ENCODE measurements around the gene RUBCN. TPM values are rescaled to one million over a fixed set of nuclear protein-coding genes. Genes with fewer than 3 reads are reported as not detected.

RUBCN gene
- total RNA-seq, 2 donors from 2014 or later = 32.3 to 32.7 TPM

- H3K27ac ChIP-seq = peak overlapping the region; percentile 94 to 97
- TF ChIP-seq, protein P1, sequence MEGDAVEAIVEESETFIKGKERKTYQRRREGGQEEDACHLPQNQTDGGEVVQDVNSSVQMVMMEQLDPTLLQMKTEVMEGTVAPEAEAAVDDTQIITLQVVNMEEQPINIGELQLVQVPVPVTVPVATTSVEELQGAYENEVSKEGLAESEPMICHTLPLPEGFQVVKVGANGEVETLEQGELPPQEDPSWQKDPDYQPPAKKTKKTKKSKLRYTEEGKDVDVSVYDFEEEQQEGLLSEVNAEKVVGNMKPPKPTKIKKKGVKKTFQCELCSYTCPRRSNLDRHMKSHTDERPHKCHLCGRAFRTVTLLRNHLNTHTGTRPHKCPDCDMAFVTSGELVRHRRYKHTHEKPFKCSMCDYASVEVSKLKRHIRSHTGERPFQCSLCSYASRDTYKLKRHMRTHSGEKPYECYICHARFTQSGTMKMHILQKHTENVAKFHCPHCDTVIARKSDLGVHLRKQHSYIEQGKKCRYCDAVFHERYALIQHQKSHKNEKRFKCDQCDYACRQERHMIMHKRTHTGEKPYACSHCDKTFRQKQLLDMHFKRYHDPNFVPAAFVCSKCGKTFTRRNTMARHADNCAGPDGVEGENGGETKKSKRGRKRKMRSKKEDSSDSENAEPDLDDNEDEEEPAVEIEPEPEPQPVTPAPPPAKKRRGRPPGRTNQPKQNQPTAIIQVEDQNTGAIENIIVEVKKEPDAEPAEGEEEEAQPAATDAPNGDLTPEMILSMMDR (IDR thresholded peaks at IDR 0.05) = no peak
- H3K27me3 ChIP-seq = no peaks in the 10 kb centered on the region
- peaks cover 0 to 57% of the 10 kb centered on the region in 2 donors for H3K4me1 ChIP-seq
- DNase-seq (ENCODE audit: low spot score) = peak; percentile 68
- H3K36me3 ChIP-seq = no peaks in the 10 kb centered on the region
- H3K9me3 ChIP-seq = no peaks in the 10 kb centered on the region
- peak overlapping the region; percentile 63 to 93 for H3K4me3 ChIP-seq
Observed at GRCh38 chr3:197750396-197750831, 13.7 kb upstream of the RUBCN start.

DNA sequence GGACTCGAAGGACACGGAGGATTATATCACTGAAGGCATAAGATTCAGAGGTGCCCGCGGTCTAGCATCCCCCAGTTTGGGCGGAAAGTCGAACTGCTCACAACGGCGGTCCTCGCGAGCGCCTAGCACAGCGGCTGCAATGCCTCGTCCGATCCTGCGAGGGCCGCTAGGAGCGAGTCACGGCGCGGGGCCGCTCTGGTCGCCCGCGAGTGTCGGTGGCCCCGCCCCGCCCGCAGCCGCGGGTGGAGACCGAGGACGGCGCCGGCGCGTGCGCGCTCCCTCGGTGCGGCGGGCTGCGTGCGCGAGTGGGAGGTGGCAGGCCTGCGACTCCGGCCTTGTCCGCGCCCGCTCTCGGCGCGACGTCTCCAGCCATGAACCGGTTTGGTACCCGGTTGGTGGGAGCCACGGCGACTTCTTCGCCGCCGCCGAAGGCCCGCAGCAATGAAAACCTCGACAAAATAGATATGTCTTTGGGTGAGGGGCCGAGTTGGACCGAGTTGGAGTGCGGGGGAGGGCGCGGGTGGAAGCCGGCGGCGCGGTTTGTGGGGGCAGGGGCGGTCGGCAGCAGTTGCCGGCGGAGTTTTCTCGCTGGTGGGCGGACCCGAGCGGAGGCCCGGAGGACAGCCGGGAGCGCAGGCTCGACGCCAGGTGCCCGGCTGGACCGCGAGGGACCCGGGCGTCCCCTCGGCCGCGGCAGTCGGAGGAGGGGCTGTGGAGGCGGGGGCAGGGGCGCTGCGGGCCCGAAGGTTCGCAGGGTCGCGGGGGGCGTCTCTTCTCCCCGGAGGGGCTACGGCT lies 13.1 kb upstream of the RUBCN start, which contains the start of gene FYTTD1:
Gene FYTTD1 (plus strand): TSS at position 283 of the 795 bp plus-strand sequence. CDS start 89 bp downstream, at position 372.
- H3K9me3 ChIP-seq = no peaks in the 10 kb centered on the region
- TF ChIP-seq, protein P1 (IDR thresholded peaks at IDR 0.05) = peak; percentile 11 to 62
- H3K36me3 ChIP-seq = no peaks in the 10 kb centered on the region
- H3K4me3 ChIP-seq = peak within 1 kb of the TSS; percentile 63 to 93
- peak within 1 kb of the TSS; percentile 94 to 97 for H3K27ac ChIP-seq
- H3K27me3 ChIP-seq = no peaks in the 10 kb centered on the region
- peaks cover 0 to 51% of the 10 kb centered on the region in 2 donors for H3K4me1 ChIP-seq
- peak; percentile 88 for DNase-seq (ENCODE audit: low spot score)

DNA sequence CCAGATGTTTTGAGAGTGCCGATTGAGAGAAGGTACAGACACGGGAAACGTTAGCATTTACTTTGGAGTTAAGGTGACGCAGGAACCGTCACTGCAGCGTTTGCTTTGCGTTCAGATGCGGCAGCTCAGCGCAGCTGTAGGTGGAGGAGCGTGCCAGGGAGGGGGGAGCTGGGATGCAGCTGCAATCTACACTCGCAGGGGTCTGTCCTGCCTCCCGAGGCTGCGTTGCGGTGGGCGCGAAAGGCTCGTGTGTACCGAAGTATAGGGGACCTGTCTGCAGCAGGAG lies 12.6 kb upstream of the RUBCN start:
- TF ChIP-seq, protein P1 (IDR thresholded peaks at IDR 0.05) = no peak
- peak; percentile 60 for DNase-seq (ENCODE audit: low spot score)
- no peaks in the 10 kb centered on the region for H3K36me3 ChIP-seq
- peak overlapping the region; percentile 63 to 93 for H3K4me3 ChIP-seq
- H3K27me3 ChIP-seq = no peaks in the 10 kb centered on the region
- no peaks in the 10 kb centered on the region for H3K9me3 ChIP-seq
- peak overlapping the region; percentile 94 to 97 for H3K27ac ChIP-seq
- H3K4me1 ChIP-seq = peaks cover 0 to 49% of the 10 kb centered on the region in 2 donors

DNA sequence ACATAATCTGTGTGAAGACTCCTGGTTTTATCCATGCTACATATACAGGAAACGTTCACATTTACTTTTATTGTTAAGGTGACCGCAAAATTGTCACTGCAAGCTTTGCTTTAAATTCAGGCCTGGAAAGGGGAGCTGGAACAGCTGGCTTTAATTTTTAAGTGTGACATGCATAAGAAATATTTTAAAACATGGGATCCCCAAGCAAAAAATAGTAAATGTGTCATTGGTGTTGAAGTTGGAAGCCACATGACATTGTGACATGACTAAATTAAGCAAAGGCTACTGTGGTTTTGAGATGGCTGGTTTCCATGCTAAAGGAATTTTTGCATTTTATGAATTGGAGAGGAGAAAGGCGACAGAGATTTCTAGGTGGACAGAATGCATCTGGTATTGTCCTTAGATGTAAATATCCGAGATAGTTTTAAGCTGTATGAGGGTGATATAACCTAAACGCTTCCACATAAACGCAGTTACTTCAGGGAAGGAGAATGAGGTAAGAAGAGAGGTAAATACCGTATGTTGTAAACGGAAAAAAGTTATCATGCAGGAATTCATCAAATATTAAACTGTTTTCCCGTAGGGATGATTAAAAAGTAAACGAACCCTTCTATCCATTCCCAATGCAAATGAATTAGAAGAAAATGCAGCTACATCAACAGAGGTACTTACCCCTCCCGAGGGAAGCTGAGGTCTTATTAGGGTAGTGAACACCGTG lies 12.1 kb upstream of the RUBCN start:
- no peaks in the 10 kb centered on the region for H3K36me3 ChIP-seq
- peak overlapping the region; percentile 63 to 93 for H3K4me3 ChIP-seq
- H3K4me1 ChIP-seq = peaks cover 0 to 49% of the 10 kb centered on the region in 2 donors
- peak overlapping the region; percentile 94 to 97 for H3K27ac ChIP-seq
- no peaks in the 10 kb centered on the region for H3K9me3 ChIP-seq
- no peak for DNase-seq (ENCODE audit: low spot score)
- H3K27me3 ChIP-seq = no peaks in the 10 kb centered on the region
- TF ChIP-seq, protein P1 (IDR thresholded peaks at IDR 0.05) = no peak

- DNase-seq (ENCODE audit: low spot score) = no peak
- Histone ChIP-seq H3K9me3 (no peaks in the 10 kb centered on the region), H3K27ac (peak overlapping the region; percentile 46 to 94), H3K36me3 (no peaks in the 10 kb centered on the region), H3K27me3 (no peaks in the 10 kb centered on the region), H3K4me1 (peaks cover 0 to 29% of the 10 kb centered on the region in 2 donors), H3K4me3 (no peak overlapping the region)
- TF ChIP-seq, protein P1 (IDR thresholded peaks at IDR 0.05) = no peak
Observed at GRCh38 chr3:197746801-197747237, 10.1 kb upstream of the RUBCN start.
